Natural killer cell (primary cell): ENCODE results near the gene MT1X. TPM values are rescaled to one million over a fixed set of nuclear protein-coding genes. Genes with fewer than 3 reads are reported as not detected.
A peak's percentile ranks its signal among the peaks of the same experiment; 100 is the strongest.
"Not testable (repeated sequence)": the region's sequence is repeated elsewhere in the genome, so short reads cannot be mapped to it uniquely, and the experiment has no call there.

ENCODE experiments used
- ATAC-seq, 3 donors: fragments of 150-1000 bp in 2 of 3; fragments of 200-7000 bp in 1 of 3; cut with Tn5 transposase; 1 replicate in 1 of 3; 2 replicates in 2 of 3; pipeline ENCODE4 v1.10.0; 2021; ENCODE audit warnings: mild to moderate bottlenecking in 2 of 3, moderate library complexity in 2 of 3
- DNase-seq, 2 donors: peaks; one replicate each; pipeline versions ENCODE4 v3.0.0 to v3.0.0-alpha.2; 2013 to 2021; ENCODE audit warnings: mixed read lengths in 1 of 2
- H3K27ac ChIP-seq: one replicate; pipeline ENCODE4 v1.5.1; 2013; ENCODE audit warnings: mild to moderate bottlenecking, low read length
- H3K27me3 ChIP-seq: one replicate; pipeline ENCODE4 v1.6.1; 2013; ENCODE audit warnings: low read length; ENCODE audit not compliant: control insufficient read depth, insufficient read depth
- H3K36me3 ChIP-seq: one replicate; pipeline ENCODE4 v1.6.1; 2013; ENCODE audit warnings: low read length; ENCODE audit not compliant: control insufficient read depth, insufficient read depth
- H3K4me1 ChIP-seq: one replicate; pipeline ENCODE4 v1.6.1; 2013; ENCODE audit warnings: low read length; ENCODE audit not compliant: control insufficient read depth, insufficient read depth
- H3K4me3 ChIP-seq: one replicate; pipeline ENCODE4 v1.5.1; 2013; ENCODE audit warnings: low read length
- H3K9me3 ChIP-seq: one replicate; pipeline ENCODE4 v1.6.1; 2013; ENCODE audit warnings: low read length; ENCODE audit not compliant: control insufficient read depth, insufficient read depth
- H3K27ac Mint-ChIP-seq, 2 donors: one replicate each; pipeline ENCODE4 v1.8.0; 2022; ENCODE audit warnings: mild to moderate bottlenecking in 2 of 2, mixed read lengths in 2 of 2, moderate library complexity in 1 of 2
- H3K27me3 Mint-ChIP-seq, 2 donors: one replicate each; pipeline ENCODE4 v1.8.0; 2022; ENCODE audit warnings: low read depth in 2 of 2, mixed read lengths in 2 of 2
- H3K36me3 Mint-ChIP-seq: one replicate; pipeline ENCODE4 v1.8.0; 2022; ENCODE audit warnings: mixed read lengths
- H3K4me1 Mint-ChIP-seq, 2 donors: one replicate each; pipeline ENCODE4 v1.8.0; 2022; ENCODE audit warnings: mixed read lengths in 2 of 2
- H3K4me3 Mint-ChIP-seq: one replicate; pipeline ENCODE4 v1.8.0; 2022; ENCODE audit warnings: mild to moderate bottlenecking, moderate library complexity, mixed read lengths
- H3K9me3 Mint-ChIP-seq, 2 donors: one replicate each; pipeline ENCODE4 v1.8.0; 2022; ENCODE audit warnings: mixed read lengths in 2 of 2
- WGBS: methylation state at CpG from one replicate; pipeline ENCODE4 v1.1.7; 2013; ENCODE audit warnings: missing lambda C conversion rate; ENCODE audit not compliant: insufficient coverage; 5-methylcytosine and 5-hydroxymethylcytosine counted together
- intact Hi-C: fragments of 100-400 bp; cut with micrococcal nuclease; formaldehyde crosslinking; loops from one replicate; pipeline ENCODE4 v1.14.2; 2022
- total RNA-seq, 4 donors: library from RNA; stranded (reverse); fragments of 120-200 nt in 1 of 4; gene quantifications; one replicate each; pipeline versions ENCODE4 v1.2.3 to v1.2.4, GENCODE V29; 2013 to 2022
- TF ChIP-seq, protein P1 (sequence below): fragments of 200-600 bp; IDR thresholded peaks from one replicate; pipeline ENCODE4 v1.8.0; 2022; ENCODE audit warnings: antibody characterized with exemption

Gene MT1X
- total RNA-seq, 3 donors from 2014 or later (not counting 1 experiment from before 2014, with no cell fraction given) = 17.6 to 23.1 (median 20.0) TPM

DNA sequence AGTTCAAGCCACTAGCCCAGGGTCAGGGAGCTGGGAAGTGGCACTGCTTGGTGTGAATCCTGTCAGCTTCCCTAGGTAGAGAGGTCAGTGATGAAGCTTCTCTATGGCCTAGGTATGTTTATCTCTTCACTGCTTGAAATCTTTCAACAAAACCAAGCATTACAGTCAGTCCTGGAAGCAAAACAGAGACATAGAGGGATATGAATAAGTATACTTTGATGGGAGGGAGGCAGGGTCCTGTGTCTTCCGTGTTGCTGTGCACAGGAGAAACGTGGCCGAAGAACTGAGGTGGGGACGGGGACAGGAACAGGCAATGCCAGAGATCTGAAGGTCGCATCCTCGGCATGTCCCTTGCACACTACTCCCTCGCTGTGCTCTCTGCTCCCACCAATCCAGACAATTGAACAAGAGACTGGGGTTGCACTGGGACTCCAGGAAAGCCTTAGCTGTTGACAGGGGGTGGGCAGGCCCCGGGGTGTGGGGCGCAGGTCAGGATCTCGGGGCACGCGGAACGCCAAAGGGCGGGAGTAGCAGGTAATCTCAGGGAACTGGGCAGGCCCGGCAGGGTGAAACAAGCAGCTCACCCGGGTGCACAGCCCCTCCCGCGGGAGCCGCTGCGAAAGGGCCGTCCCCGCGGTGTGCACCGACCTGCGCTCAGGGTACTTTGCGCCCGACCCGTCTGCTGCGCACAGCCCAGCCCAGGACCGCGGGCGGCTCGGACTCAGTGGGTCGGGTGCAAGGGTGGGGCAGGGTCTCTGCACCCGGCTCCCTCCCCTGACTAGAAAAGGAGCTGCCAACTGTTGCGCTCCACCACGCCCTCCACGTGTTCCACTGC lies 13.0 kb upstream of the MT1X start, which contains the start of gene MT1H:
MT1H (plus strand) TSS at position 810 of the 835 bp plus-strand sequence. CDS start 71 bp downstream, outside the sequence.
- no peak for ATAC-seq
- H3K4me3 ChIP-seq = no peak within 1 kb of the TSS
- no peaks in the 10 kb centered on the region for H3K9me3 ChIP-seq
- H3K27ac Mint-ChIP-seq = no peak within 1 kb of the TSS
- 11% methylated on average over 38 of the region's 38 CpGs for WGBS
- peak in 1 of 2 donors; percentile 12 for DNase-seq
- no peaks in the 10 kb centered on the region for H3K36me3 Mint-ChIP-seq
- no peaks in the 10 kb centered on the region for H3K9me3 Mint-ChIP-seq
- H3K4me1 Mint-ChIP-seq = peaks cover 0 to 20% of the 10 kb centered on the region in 2 donors
- H3K27me3 ChIP-seq = peaks cover 37% of the 10 kb centered on the region
- no peaks in the 10 kb centered on the region for H3K36me3 ChIP-seq
- H3K4me3 Mint-ChIP-seq = no peak within 1 kb of the TSS
- peaks cover 69 to 87% of the 10 kb centered on the region in 2 donors for H3K27me3 Mint-ChIP-seq
- peaks cover 3% of the 10 kb centered on the region for H3K4me1 ChIP-seq
- H3K27ac ChIP-seq = no peak within 1 kb of the TSS
- intact Hi-C loops = no loop called here
- TF ChIP-seq, protein P1, sequence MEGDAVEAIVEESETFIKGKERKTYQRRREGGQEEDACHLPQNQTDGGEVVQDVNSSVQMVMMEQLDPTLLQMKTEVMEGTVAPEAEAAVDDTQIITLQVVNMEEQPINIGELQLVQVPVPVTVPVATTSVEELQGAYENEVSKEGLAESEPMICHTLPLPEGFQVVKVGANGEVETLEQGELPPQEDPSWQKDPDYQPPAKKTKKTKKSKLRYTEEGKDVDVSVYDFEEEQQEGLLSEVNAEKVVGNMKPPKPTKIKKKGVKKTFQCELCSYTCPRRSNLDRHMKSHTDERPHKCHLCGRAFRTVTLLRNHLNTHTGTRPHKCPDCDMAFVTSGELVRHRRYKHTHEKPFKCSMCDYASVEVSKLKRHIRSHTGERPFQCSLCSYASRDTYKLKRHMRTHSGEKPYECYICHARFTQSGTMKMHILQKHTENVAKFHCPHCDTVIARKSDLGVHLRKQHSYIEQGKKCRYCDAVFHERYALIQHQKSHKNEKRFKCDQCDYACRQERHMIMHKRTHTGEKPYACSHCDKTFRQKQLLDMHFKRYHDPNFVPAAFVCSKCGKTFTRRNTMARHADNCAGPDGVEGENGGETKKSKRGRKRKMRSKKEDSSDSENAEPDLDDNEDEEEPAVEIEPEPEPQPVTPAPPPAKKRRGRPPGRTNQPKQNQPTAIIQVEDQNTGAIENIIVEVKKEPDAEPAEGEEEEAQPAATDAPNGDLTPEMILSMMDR = no peak

DNA sequence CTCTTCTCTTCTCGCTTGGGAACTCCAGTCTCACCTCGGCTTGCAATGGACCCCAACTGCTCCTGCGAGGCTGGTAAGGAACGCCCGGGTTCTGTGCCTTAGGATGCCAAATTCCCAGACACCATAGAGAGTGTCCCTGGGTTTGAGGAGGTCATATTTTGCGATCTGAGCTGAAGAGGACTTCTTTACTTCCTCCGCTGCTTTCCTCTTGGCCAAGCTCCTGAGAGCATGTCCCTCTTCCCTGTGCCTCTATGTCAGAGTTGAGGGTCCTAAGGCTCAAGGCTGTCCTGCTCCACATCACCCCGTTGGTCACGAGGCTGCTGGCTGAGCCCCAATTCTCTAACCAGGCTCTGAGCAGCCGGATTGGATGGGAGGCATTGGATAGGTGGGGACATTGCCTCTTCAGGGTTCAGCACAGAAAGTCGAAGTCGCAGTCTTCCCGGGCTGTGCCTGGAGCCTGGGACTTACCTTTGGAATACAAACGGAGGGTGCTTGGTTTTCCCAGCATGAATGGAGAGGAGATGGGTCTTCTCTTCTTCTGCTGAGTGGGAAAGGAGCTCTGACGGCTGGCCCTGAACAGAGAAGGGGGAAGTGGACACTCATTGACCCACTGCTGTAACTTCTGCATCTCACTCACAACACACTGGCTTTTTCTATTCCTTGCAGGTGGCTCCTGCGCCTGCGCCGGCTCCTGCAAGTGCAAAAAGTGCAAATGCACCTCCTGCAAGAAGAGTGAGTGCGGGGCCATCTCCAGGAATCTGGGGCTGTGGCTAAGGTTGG lies 12.2 kb upstream of the MT1X start:
- no peaks in the 10 kb centered on the region for H3K36me3 ChIP-seq
- H3K27ac ChIP-seq = no peak overlapping the region
- peaks cover 3% of the 10 kb centered on the region for H3K4me1 ChIP-seq
- no peak overlapping the region for H3K27ac Mint-ChIP-seq
- H3K4me3 ChIP-seq = no peak overlapping the region
- H3K27me3 ChIP-seq = peaks cover 33% of the 10 kb centered on the region
- ATAC-seq (no peak), DNase-seq (no peak)
- H3K9me3 Mint-ChIP-seq = no peaks in the 10 kb centered on the region
- no peaks in the 10 kb centered on the region for H3K9me3 ChIP-seq
- H3K4me3 Mint-ChIP-seq = no peak overlapping the region
- intact Hi-C loops = no loop called here
- H3K4me1 Mint-ChIP-seq = peaks cover 0 to 20% of the 10 kb centered on the region in 2 donors
- H3K27me3 Mint-ChIP-seq = peaks cover 68 to 85% of the 10 kb centered on the region in 2 donors
- 13% methylated on average over 18 of the region's 19 CpGs for WGBS
- H3K36me3 Mint-ChIP-seq = no peaks in the 10 kb centered on the region
- TF ChIP-seq, protein P1 = no peak

DNA sequence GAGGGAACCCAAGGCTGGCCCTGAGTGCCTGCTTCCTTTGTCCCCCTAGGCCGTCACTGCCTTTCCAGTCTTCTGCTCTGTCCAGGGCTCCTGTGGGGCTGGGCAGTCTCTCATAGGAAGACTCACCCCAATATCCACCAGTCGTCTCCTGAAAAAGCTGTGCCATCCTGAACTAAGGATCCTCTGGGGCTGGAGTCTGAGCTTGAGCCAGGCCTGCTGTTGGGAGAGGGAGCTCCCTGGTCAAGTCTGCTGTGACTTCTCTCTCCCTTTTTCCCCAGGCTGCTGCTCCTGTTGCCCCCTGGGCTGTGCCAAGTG lies 11.7 kb upstream of the MT1X start:
- Mint-ChIP-seq H3K9me3 (no peaks in the 10 kb centered on the region), H3K36me3 (no peaks in the 10 kb centered on the region), H3K4me1 (peaks cover 4 to 25% of the 10 kb centered on the region in 2 donors), H3K27ac (no peak overlapping the region), H3K27me3 (peaks cover 68 to 84% of the 10 kb centered on the region in 2 donors), H3K4me3 (no peak overlapping the region)
- Histone ChIP-seq H3K36me3 (no peaks in the 10 kb centered on the region), H3K27ac (no peak overlapping the region), H3K4me3 (no peak overlapping the region), H3K9me3 (no peaks in the 10 kb centered on the region), H3K27me3 (peaks cover 30% of the 10 kb centered on the region), H3K4me1 (peaks cover 6% of the 10 kb centered on the region)
- TF ChIP-seq, protein P1 = no peak
- 57% methylated on average over 2 of the region's 2 CpGs for WGBS
- intact Hi-C loops = no loop called here
- DNase-seq (no peak), ATAC-seq (no peak)

DNA sequence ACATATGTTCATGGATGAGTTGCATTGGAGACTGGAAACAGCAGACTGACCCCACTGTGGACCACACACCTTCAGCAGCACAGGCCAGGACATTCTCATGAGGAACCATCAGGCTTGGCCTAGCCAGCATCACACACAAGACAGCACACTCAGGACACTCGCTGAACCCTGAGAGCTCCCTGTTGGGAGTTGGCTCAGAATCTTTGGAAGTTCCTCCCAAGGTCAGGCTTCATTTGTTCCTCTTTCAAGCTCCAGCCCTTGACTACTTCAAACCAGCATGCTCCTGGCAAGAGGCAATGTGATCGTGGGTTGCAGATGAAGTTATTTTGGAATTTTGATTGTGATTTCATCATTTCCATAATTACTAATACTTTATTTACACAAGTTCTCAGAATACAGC lies 10.6 kb upstream of the MT1X start:
- intact Hi-C loops, H3K9me3 ChIP-seq, H3K27ac ChIP-seq, H3K36me3 Mint-ChIP-seq, H3K36me3 ChIP-seq, H3K9me3 Mint-ChIP-seq, DNase-seq, H3K4me3 ChIP-seq, ATAC-seq, H3K27ac Mint-ChIP-seq, H3K4me3 Mint-ChIP-seq: not testable (repeated sequence)
- Mint-ChIP-seq H3K27me3 (peaks cover 67 to 75% of the 10 kb centered on the region in 2 donors), H3K4me1 (peaks cover 4 to 32% of the 10 kb centered on the region in 2 donors)
- Histone ChIP-seq H3K4me1 (peaks cover 14% of the 10 kb centered on the region), H3K27me3 (peaks cover 31% of the 10 kb centered on the region)
- WGBS = 92% methylated on average over 1 of the region's 2 CpGs

DNA sequence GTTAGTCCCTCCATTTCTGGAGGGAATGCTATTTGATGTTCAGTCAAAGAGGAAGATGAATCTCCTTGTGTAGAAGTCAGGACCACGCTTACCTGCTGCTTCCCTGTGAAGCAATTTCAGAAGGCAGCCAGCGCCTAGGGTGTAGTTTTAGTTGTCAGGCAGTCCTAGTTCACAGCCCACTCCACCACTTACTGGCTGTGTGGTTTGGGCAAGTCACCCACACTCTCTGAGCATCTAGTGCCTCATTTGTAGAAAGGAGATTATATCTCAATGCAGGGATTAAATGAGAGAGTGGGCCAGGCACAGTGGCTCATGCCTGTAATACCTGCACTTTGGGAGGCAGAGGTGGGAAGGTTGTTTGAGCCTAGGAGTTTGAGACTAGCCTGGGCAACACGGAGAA lies 10.1 kb upstream of the MT1X start:
- H3K9me3 Mint-ChIP-seq, H3K27ac Mint-ChIP-seq, ATAC-seq, H3K27ac ChIP-seq, intact Hi-C loops, H3K36me3 Mint-ChIP-seq, H3K4me3 ChIP-seq, DNase-seq, H3K36me3 ChIP-seq, H3K4me3 Mint-ChIP-seq, H3K9me3 ChIP-seq: not testable (repeated sequence)
- WGBS = 90% methylated on average over 3 of the region's 3 CpGs
- Histone ChIP-seq H3K4me1 (peaks cover 14% of the 10 kb centered on the region), H3K27me3 (peaks cover 28% of the 10 kb centered on the region)
- Mint-ChIP-seq H3K27me3 (peaks cover 67 to 75% of the 10 kb centered on the region in 2 donors), H3K4me1 (peaks cover 4 to 32% of the 10 kb centered on the region in 2 donors)
